HepG2 (cell line): ENCODE data around the gene MRPS21. TPM values are rescaled to one million over a fixed set of nuclear protein-coding genes. Genes with fewer than 3 reads are reported as not detected.

Experiments
- CENPT ChIP-seq: sonication (generic); formaldehyde crosslinking; IDR thresholded peaks from 2 replicates; pipeline ENCODE4 v1.8.0; 2022; ENCODE audit warnings: low read depth, mild to moderate bottlenecking, moderate library complexity, missing genetic modification reagents
- HNF4A ChIP-seq: sonication (generic); formaldehyde crosslinking; IDR thresholded peaks from 2 replicates; pipeline ENCODE4 v1.4.0; 2020; ENCODE audit warnings: missing genetic modification reagents
- HOXA5 ChIP-seq: sonication (generic); formaldehyde crosslinking; IDR thresholded peaks from 2 replicates; pipeline ENCODE4 v1.4.0; 2020; ENCODE audit warnings: missing genetic modification reagents
- IKZF4 ChIP-seq: sonication (generic); formaldehyde crosslinking; IDR thresholded peaks from 2 replicates; pipeline ENCODE4 v1.5.1; 2020; ENCODE audit warnings: borderline replicate concordance, mild to moderate bottlenecking, low read depth, missing genetic modification reagents; ENCODE audit errors: not compliant biosample characterization
- MAFG ChIP-seq: sonication (generic); formaldehyde crosslinking; IDR thresholded peaks from 2 replicates; pipeline ENCODE4 v1.5.1; 2020; ENCODE audit warnings: mild to moderate bottlenecking, missing genetic modification reagents
- MAFK ChIP-seq, 2 experiments: IDR thresholded peaks in 1 of 2; conservative IDR thresholded peaks in 1 of 2; 2 replicates each; pipeline ENCODE4 v1.6.1; 2011; ENCODE audit warnings: improper control_type of control experiment in 2 of 2, low read length in 2 of 2
- MTA3 ChIP-seq: sonication (generic); formaldehyde crosslinking; IDR thresholded peaks from 2 replicates; pipeline ENCODE4 v1.4.0; 2020; ENCODE audit warnings: missing genetic modification reagents
- POGZ ChIP-seq: sonication (generic); formaldehyde crosslinking; IDR thresholded peaks from 2 replicates; pipeline ENCODE4 v1.4.0; 2020; ENCODE audit warnings: mild to moderate bottlenecking, missing genetic modification reagents
- SAFB2 ChIP-seq: sonication (generic); formaldehyde crosslinking; IDR thresholded peaks from 2 replicates; pipeline ENCODE4 v1.5.1; 2020; ENCODE audit warnings: missing genetic modification reagents, low read depth, mild to moderate bottlenecking, borderline replicate concordance
- SP5 ChIP-seq: IDR thresholded peaks from 2 replicates; pipeline ENCODE4 v1.6.1; 2016; ENCODE audit warnings: low read depth, borderline replicate concordance
- SRY ChIP-seq: sonication (generic); formaldehyde crosslinking; IDR thresholded peaks from 2 replicates; pipeline ENCODE4 v1.8.0; 2022; ENCODE audit warnings: mild to moderate bottlenecking, missing genetic modification reagents
- TRAFD1 ChIP-seq: sonication (generic); formaldehyde crosslinking; IDR thresholded peaks from 2 replicates; pipeline ENCODE4 v1.5.1; 2020; ENCODE audit warnings: missing genetic modification reagents, mild to moderate bottlenecking, borderline replicate concordance
- USF2 ChIP-seq, 2 experiments: sonication (generic) in 1 of 2; formaldehyde crosslinking in 1 of 2; IDR thresholded peaks; 2 replicates each; pipeline versions ENCODE4 v1.5.1 to v1.6.1; 2011 to 2020; ENCODE audit warnings: borderline replicate concordance in 1 of 2, low read depth in 1 of 2, low read length in 1 of 2, mild to moderate bottlenecking in 1 of 2, missing genetic modification reagents in 1 of 2, moderate library complexity in 1 of 2
- ZBTB20 ChIP-seq: sonication (generic); formaldehyde crosslinking; IDR thresholded peaks from 2 replicates; pipeline ENCODE4 v1.8.1; 2023; ENCODE audit warnings: missing genetic modification reagents, low read depth, mild to moderate bottlenecking, borderline replicate concordance
- ZMYM3 ChIP-seq: sonication (generic); formaldehyde crosslinking; IDR thresholded peaks from 2 replicates; pipeline ENCODE4 v1.5.1; 2020; ENCODE audit warnings: mild to moderate bottlenecking, missing genetic modification reagents
- ZNF274 ChIP-seq: sonication (generic); formaldehyde crosslinking; IDR thresholded peaks from 2 replicates; pipeline ENCODE4 v1.5.1; 2020; ENCODE audit warnings: mild to moderate bottlenecking, missing genetic modification reagents
- ZNF331 ChIP-seq: sonication (generic); formaldehyde crosslinking; IDR thresholded peaks from 2 replicates; pipeline ENCODE4 v1.4.0; 2020; ENCODE audit warnings: missing genetic modification reagents
- ZNF615 ChIP-seq: sonication (generic); formaldehyde crosslinking; IDR thresholded peaks from 2 replicates; pipeline ENCODE4 v1.5.0; 2020; ENCODE audit warnings: mild to moderate bottlenecking, missing genetic modification reagents, borderline replicate concordance
- ZNF710 ChIP-seq: sonication (generic); formaldehyde crosslinking; IDR thresholded peaks from 2 replicates; pipeline ENCODE4 v1.5.0; 2020; ENCODE audit warnings: mild to moderate bottlenecking, missing genetic modification reagents, borderline replicate concordance
- ZNF83 ChIP-seq: sonication (generic); formaldehyde crosslinking; IDR thresholded peaks from 2 replicates; pipeline ENCODE4 v1.4.0; 2020; ENCODE audit warnings: missing genetic modification reagents, mild to moderate bottlenecking, borderline replicate concordance
- polyA plus RNA-seq, 8 experiments: library from polyadenylated mRNA; depleted of rRNA in 3 of 8; stranded (reverse) in 7 of 8; unstranded in 1 of 8; fragments of >200 nt; fragmentation: Illumina TruSeq in 4 of 8; extraction: Trizol in 4 of 8; gene quantifications; 2 replicates each; pipeline versions ENCODE4 v1.2.1 to v1.2.3, GENCODE V29; 2011 to 2016; ENCODE audit warnings: low read depth in 4 of 8, missing spikeins in 1 of 8, mixed read lengths in 1 of 8; ENCODE audit not compliant: insufficient read depth in 1 of 8
- total RNA-seq, 5 experiments: library from RNA; depleted of rRNA; stranded (reverse); fragments of >200 nt; fragmentation: Illumina TruSeq; extraction: Trizol; gene quantifications; 2 replicates each; pipeline ENCODE4 v1.2.3, GENCODE V29; 2016; ENCODE audit warnings: low read depth in 1 of 5
- TF ChIP-seq, protein P1 (sequence below): fragments of 450-650 bp; IDR thresholded peaks from 2 replicates; pipeline ENCODE4 v1.6.1; 2017

MRPS21 gene
- total and polyA plus RNA-seq, 2 of the 13 experiments (the other 11 are each of a cell fraction or from before 2014, with no cell fraction given), result 59.4 to 64.2 TPM

DNA sequence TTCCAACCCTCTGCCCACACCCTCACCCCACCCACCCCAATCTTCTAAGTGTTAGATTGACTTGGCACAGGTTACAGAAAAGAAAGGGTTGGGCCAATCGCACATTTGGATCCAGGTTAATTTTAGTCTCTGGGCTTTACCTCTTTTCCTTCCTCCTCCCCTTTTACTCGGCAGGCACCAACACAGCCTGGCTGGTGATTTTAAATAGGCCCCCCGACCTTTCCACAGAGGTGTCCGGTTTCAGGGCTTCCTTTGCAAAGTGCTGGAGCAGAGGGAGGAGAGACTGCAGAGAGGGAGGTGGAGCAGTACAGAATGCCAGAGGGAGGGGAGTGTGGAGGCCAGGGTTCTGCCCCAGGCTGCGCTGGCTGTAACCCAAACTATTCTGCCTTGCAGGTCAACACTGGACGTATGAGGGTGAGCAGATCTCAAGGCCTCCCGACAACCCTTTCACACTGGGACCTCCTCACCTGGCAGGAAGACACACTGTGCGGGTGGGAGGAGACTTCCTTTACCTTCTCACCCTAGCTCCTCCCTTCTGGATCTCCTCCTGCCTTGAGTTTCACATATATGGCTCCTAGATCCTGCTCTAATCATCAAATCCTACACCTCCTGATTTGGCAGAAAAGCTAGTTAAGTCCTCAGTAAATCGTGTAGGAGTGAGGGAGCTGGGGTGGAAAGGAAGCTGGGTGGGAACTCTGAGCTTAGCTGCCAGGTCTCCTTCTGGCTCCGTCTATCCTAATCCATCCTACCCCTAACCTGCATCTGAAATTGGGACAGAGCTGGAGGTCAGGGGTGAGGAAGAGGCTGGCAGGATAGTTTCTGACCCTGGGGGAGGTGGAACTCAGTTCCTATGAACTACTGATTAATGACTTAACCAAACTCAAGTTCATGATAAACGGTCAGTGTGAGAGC, 33.6 kb upstream of the MRPS21 start (continued):
- TF ChIP-seq SAFB2 (CRISPR knock-in tag) (no peak), ZBTB20 (CRISPR knock-in tag) (no peak), ZNF710 (peak; percentile 62; the same call in 1 of the 2 replicates), MAFK (conservative IDR thresholded peaks at IDR 0.05 in 1 of 2, IDR thresholded peaks at IDR 0.05 in 1 of 2; ENCODE audit: low read length in 2 of 2) (no peak), ZNF331 (CRISPR knock-in tag) (peak; percentile 57; the same call in 1 of the 2 replicates), ZNF274 (CRISPR knock-in tag) (no peak), ZNF615 (CRISPR knock-in tag) (no peak), POGZ (no peak), HNF4A (CRISPR knock-in tag) (0 out of 2 replicates have a peak, but pooled peaks have one; percentile 13), ZNF83 (no peak), HOXA5 (CRISPR knock-in tag) (no peak), ZMYM3 (CRISPR knock-in tag) (0 out of 2 replicates have a peak, but pooled peaks have one; percentile 9), MTA3 (CRISPR knock-in tag) (no peak), IKZF4 (CRISPR knock-in tag) (no peak), MAFG (CRISPR knock-in tag) (no peak), TRAFD1 (CRISPR knock-in tag) (no peak), SP5 (CRISPR knock-in tag) (peak; percentile 72), SRY (no peak), USF2 (IDR thresholded peaks at IDR 0.05; ENCODE audit: low read depth, low read length) (no peak), USF2 (CRISPR knock-in tag; IDR thresholded peaks at IDR 0.05; ENCODE audit: borderline replicate concordance) (no peak), CENPT (no peak)
- TF ChIP-seq, protein P1, sequence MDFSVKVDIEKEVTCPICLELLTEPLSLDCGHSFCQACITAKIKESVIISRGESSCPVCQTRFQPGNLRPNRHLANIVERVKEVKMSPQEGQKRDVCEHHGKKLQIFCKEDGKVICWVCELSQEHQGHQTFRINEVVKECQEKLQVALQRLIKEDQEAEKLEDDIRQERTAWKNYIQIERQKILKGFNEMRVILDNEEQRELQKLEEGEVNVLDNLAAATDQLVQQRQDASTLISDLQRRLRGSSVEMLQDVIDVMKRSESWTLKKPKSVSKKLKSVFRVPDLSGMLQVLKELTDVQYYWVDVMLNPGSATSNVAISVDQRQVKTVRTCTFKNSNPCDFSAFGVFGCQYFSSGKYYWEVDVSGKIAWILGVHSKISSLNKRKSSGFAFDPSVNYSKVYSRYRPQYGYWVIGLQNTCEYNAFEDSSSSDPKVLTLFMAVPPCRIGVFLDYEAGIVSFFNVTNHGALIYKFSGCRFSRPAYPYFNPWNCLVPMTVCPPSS, result no peak
